GM19397 (cell line): Measurements from ENCODE around the gene MICALL2.
"Not testable (repeated sequence)": the region's sequence is repeated elsewhere in the genome, so short reads cannot be mapped to it uniquely, and the experiment has no call there.

Source experiments
- ATAC-seq: cut with Tn5 transposase; IDR thresholded peaks from one replicate; pipeline ENCODE4 v1.9.1; 2021; ENCODE audit warnings: mild to moderate bottlenecking, moderate library complexity; ENCODE audit not compliant: unreplicated experiment

MICALL2 gene

GRCh38 chr7:1449951-1450350 lies 9.3 kb downstream of the MICALL2 start:
- no peak for ATAC-seq

GRCh38 chr7:1449501-1449900 lies 9.8 kb downstream of the MICALL2 start:
- no peak for ATAC-seq

- ATAC-seq, result no peak
These were observed 10.3 kb downstream of the MICALL2 start for GRCh38 chr7:1448958-1449357.

GRCh38 chr7:1447551-1448244 lies 11.6 kb downstream of the MICALL2 start:
- no peak for ATAC-seq

- ATAC-seq, result no peak
These were observed 12.2 kb downstream of the MICALL2 start for GRCh38 chr7:1447112-1447511.

- no peak for ATAC-seq
These were observed 12.6 kb downstream of the MICALL2 start for GRCh38 chr7:1446620-1447032.

GRCh38 chr7:1446026-1446425 lies 13.2 kb downstream of the MICALL2 start:
- ATAC-seq, result not testable (repeated sequence)

- ATAC-seq, result no peak
These were observed 13.9 kb downstream of the MICALL2 start for GRCh38 chr7:1445341-1445740.

GRCh38 chr7:1444925-1445322 lies 14.3 kb downstream of the MICALL2 start:
- ATAC-seq, result no peak

GRCh38 chr7:1444214-1444924 lies 14.9 kb downstream of the MICALL2 start:
- no peak for ATAC-seq

- ATAC-seq, result not testable (repeated sequence)
These were observed 15.6 kb downstream of the MICALL2 start for GRCh38 chr7:1443587-1444200.

GRCh38 chr7:1442355-1443124 lies 16.7 kb downstream of the MICALL2 start:
- ATAC-seq, result no peak

GRCh38 chr7:1441615-1442354 lies 17.5 kb downstream of the MICALL2 start:
- no peak for ATAC-seq

GRCh38 chr7:1440620-1441019 lies 18.6 kb downstream of the MICALL2 start:
- ATAC-seq, result no peak

- no peak for ATAC-seq
These were observed 19.6 kb downstream of the MICALL2 start for GRCh38 chr7:1439373-1440363.

- ATAC-seq, result no peak
These were observed 20.4 kb downstream of the MICALL2 start for GRCh38 chr7:1438821-1439220.

- no peak for ATAC-seq
These were observed 21.1 kb downstream of the MICALL2 start for GRCh38 chr7:1438208-1438607.

- no peak for ATAC-seq
These were observed 22.0 kb downstream of the MICALL2 start for GRCh38 chr7:1437155-1437880.

- ATAC-seq, result no peak
These were observed 22.7 kb downstream of the MICALL2 start for GRCh38 chr7:1436608-1437007.
